ENCODE data around the gene C1QTNF12. TPM values are rescaled to one million over a fixed set of nuclear protein-coding genes. Genes with fewer than 3 reads are reported as not detected.

The C1QTNF12 gene
- polyA plus RNA-seq, 1 donor from 2014 or later, result 0.74 TPM

- no peak overlapping the region for H2AFZ ChIP-seq (ENCODE audit: low read depth, low read length)
- H3K36me3 ChIP-seq (ENCODE audit: insufficient read depth, low read length), result no peaks in the 10 kb centered on the region
Measured at GRCh38 chr1:1220197-1220596, 26.3 kb downstream of the C1QTNF12 start.

GRCh38 chr1:1219341-1219740 is 27.2 kb downstream of the C1QTNF12 start:
- no peak for TF ChIP-seq MXI1 (conservative IDR thresholded peaks at IDR 0.05; ENCODE audit: poor library complexity, severe bottlenecking)
- no peak for TF ChIP-seq EP300 (conservative IDR thresholded peaks at IDR 0.05; ENCODE audit: poor library complexity, severe bottlenecking)
- TF ChIP-seq EZH2 (IDR thresholded peaks at IDR 0.05; ENCODE audit: borderline replicate concordance, insufficient read depth, low read length, poor library complexity, severe bottlenecking), result no peak
- no peak for TF ChIP-seq CTCF (IDR thresholded peaks at IDR 0.05; ENCODE audit: poor library complexity, severe bottlenecking)
- no peak for TF ChIP-seq POLR2AphosphoS5 (IDR thresholded peaks at IDR 0.05)
- no peak for TF ChIP-seq REST (IDR thresholded peaks at IDR 0.05; ENCODE audit: borderline replicate concordance)
- no peak for TF ChIP-seq TAF1 (IDR thresholded peaks at IDR 0.05; ENCODE audit: low read depth)
- TF ChIP-seq SMC3 (conservative IDR thresholded peaks at IDR 0.05; ENCODE audit: poor library complexity), result no peak
- no peak for TF ChIP-seq RAD21 (conservative IDR thresholded peaks at IDR 0.05)

More at GRCh38 chr1:1220197-1220596, 26.3 kb downstream of the C1QTNF12 start:
- Histone ChIP-seq H3K9me3 (ENCODE audit: low read length) (no peaks in the 10 kb centered on the region), H3K9me2 (ENCODE audit: insufficient read depth, low read length) (no peaks in the 10 kb centered on the region), H3K27ac (ENCODE audit: low read length) (no peak overlapping the region), H3F3A (ENCODE audit: insufficient read depth, low read length, poor library complexity, severe bottlenecking) (no peaks in the 10 kb centered on the region), H4K20me1 (ENCODE audit: insufficient read depth) (no peaks in the 10 kb centered on the region), H3K79me2 (replicated peaks; ENCODE audit: insufficient read depth, low read length) (no peaks in the 10 kb centered on the region), H3K4me2 (ENCODE audit: low read length) (no peak overlapping the region), H3K9ac (ENCODE audit: low read length) (no peak overlapping the region), H3K4me3 (ENCODE audit: low read length) (no peak overlapping the region), H3K27me3 (ENCODE audit: insufficient read depth, low read depth, low read length) (no peaks in the 10 kb centered on the region)
- TF ChIP-seq SMC3 (conservative IDR thresholded peaks at IDR 0.05; ENCODE audit: poor library complexity) (no peak), REST (IDR thresholded peaks at IDR 0.05; ENCODE audit: borderline replicate concordance) (no peak), EZH2 (IDR thresholded peaks at IDR 0.05; ENCODE audit: borderline replicate concordance, insufficient read depth, low read length, poor library complexity, severe bottlenecking) (no peak)

More at GRCh38 chr1:1219341-1219740, 27.2 kb downstream of the C1QTNF12 start:
- H2AFZ ChIP-seq (ENCODE audit: low read depth, low read length), result no peak overlapping the region
- no peaks in the 10 kb centered on the region for H3K36me3 ChIP-seq (ENCODE audit: insufficient read depth, low read length)
- H4K20me1 ChIP-seq (ENCODE audit: insufficient read depth), result no peaks in the 10 kb centered on the region
- no peaks in the 10 kb centered on the region for H3F3A ChIP-seq (ENCODE audit: insufficient read depth, low read length, poor library complexity, severe bottlenecking)
- no peaks in the 10 kb centered on the region for H3K79me2 ChIP-seq (replicated peaks; ENCODE audit: insufficient read depth, low read length)
- H3K27ac ChIP-seq (ENCODE audit: low read length), result no peak overlapping the region
- H3K9ac ChIP-seq (ENCODE audit: low read length), result no peak overlapping the region
- H3K27me3 ChIP-seq (ENCODE audit: insufficient read depth, low read depth, low read length), result no peaks in the 10 kb centered on the region
- no peaks in the 10 kb centered on the region for H3K9me2 ChIP-seq (ENCODE audit: insufficient read depth, low read length)
- H3K9me3 ChIP-seq (ENCODE audit: low read length), result no peaks in the 10 kb centered on the region
- H3K4me2 ChIP-seq (ENCODE audit: low read length), result no peak overlapping the region
- H3K4me3 ChIP-seq (ENCODE audit: low read length), result no peak overlapping the region

Measured in neural cell (in vitro differentiated cells).